Erythroblast (primary cell): ENCODE results near the gene SETDB2.

Experiments
- GATA1 ChIP-seq: IDR thresholded peaks from 2 replicates; pipeline ENCODE4 v1.6.1; 2011; ENCODE audit warnings: low read depth, mild to moderate bottlenecking, control low read depth, low read length, moderate library complexity
- POLR2A ChIP-seq: IDR thresholded peaks from 2 replicates; pipeline ENCODE4 v1.6.1; 2011; ENCODE audit warnings: mild to moderate bottlenecking, low read length

DNA sequence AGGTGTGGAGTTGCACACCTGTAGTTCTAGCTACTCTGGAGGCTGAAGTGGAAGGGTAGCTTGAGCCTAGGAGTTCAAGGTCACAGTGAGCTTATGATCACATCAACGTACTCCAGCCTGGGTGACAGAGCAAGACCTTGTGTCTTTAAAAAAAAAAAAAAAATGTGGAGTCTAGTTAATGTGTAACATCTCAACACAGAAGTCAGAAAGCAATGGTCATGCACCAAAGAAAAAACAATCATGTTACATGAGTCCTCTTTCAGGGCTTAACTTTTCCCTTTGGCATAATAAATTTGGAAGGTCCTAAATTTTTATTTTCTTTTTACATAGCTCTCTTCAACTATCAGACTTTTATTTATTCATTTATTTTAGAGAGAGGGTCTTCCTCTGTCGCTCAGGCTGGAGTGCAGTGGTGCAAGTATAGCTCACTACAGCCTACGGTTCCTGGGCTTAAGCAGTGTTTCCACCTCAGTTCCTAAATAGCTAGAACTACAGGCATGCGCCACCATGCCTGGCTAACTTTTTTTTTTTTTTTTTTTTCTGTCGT, 22.3 kb downstream of the SETDB2 start:
- no peak for TF ChIP-seq POLR2A
- TF ChIP-seq GATA1 = no peak
